Thoracic aorta (tissue), 2 donors: ENCODE results near the gene AGPAT3. TPM values are rescaled to one million over a fixed set of nuclear protein-coding genes. Genes with fewer than 3 reads are reported as not detected.

Experiments used
- ATAC-seq: fragments of 150-250 bp; one replicate; pipeline ENCODE4 v1.8.0; 2017; ENCODE audit warnings: low read depth; ENCODE audit not compliant: insufficient number of reproducible peaks, low FRiP score
- DNase-seq: peaks from one replicate; pipeline ENCODE4 v3.0.0-alpha.2; 2020; ENCODE audit warnings: low spot score
- H3K27ac ChIP-seq, 2 donors: fragments of 200-600 bp; sonication (generic); 1 replicate in 1 of 2; 2 replicates in 1 of 2; pipeline ENCODE4 v1.5.1; 2016; ENCODE audit warnings: mild to moderate bottlenecking in 2 of 2, moderate library complexity in 2 of 2
- H3K27me3 ChIP-seq: fragments of 200-600 bp; sonication (generic); replicated peaks from 2 replicates; pipeline ENCODE4 v1.6.0; 2016; ENCODE audit warnings: mild to moderate bottlenecking; ENCODE audit not compliant: insufficient read depth
- H3K36me3 ChIP-seq: fragments of 200-600 bp; sonication (generic); one replicate; pipeline ENCODE4 v1.5.1; 2016
- H3K4me1 ChIP-seq, 2 donors: fragments of 200-600 bp; sonication (generic); 1 replicate in 1 of 2; 2 replicates in 1 of 2; pipeline versions ENCODE4 v1.5.1 to v1.6.0; 2016; ENCODE audit warnings: low read depth in 2 of 2, mild to moderate bottlenecking in 1 of 2; ENCODE audit not compliant: control insufficient read depth in 1 of 2
- H3K4me3 ChIP-seq: fragments of 200-600 bp; sonication (generic); 2 replicates; pipeline ENCODE4 v1.5.1; 2016; ENCODE audit warnings: mild to moderate bottlenecking
- H3K9me3 ChIP-seq: fragments of 200-600 bp; sonication (generic); 2 replicates; pipeline ENCODE4 v1.5.1; 2016
- CTCF ChIP-seq: fragments of 200-600 bp; sonication (generic); IDR thresholded peaks from one replicate; pipeline ENCODE4 v1.5.1; 2019; ENCODE audit warnings: antibody characterized with exemption
- total RNA-seq, 2 donors: library from RNA; depleted of rRNA; stranded (reverse); fragments of >200 nt; gene quantifications; one replicate each; pipeline versions ENCODE4 v1.1.0 to v1.2.3, GENCODE V29; 2016

The AGPAT3 gene
- total RNA-seq, 2 donors from 2014 or later, result 32.8 to 37.9 TPM

- H3K27me3 ChIP-seq, result no peaks in the 10 kb centered on the region
- no peaks in the 10 kb centered on the region for H3K4me1 ChIP-seq
- no peak for ATAC-seq
- H3K4me3 ChIP-seq, result no peak overlapping the region
- TF ChIP-seq CTCF, result no peak
- DNase-seq, result no peak
- H3K27ac ChIP-seq, result no peak overlapping the region
- no peaks in the 10 kb centered on the region for H3K9me3 ChIP-seq
- H3K36me3 ChIP-seq, result no peaks in the 10 kb centered on the region
Observed at GRCh38 chr21:43992121-43992520, 127.1 kb downstream of the AGPAT3 start.

GRCh38 chr21:43993420-43993934, 128.5 kb downstream of the AGPAT3 start:
- no peak overlapping the region for H3K4me3 ChIP-seq
- H3K9me3 ChIP-seq, result no peaks in the 10 kb centered on the region
- DNase-seq, result no peak
- H3K4me1 ChIP-seq, result no peaks in the 10 kb centered on the region
- H3K36me3 ChIP-seq, result no peaks in the 10 kb centered on the region
- no peak for ATAC-seq
- H3K27me3 ChIP-seq, result no peaks in the 10 kb centered on the region
- TF ChIP-seq CTCF, result no peak
- H3K27ac ChIP-seq, result no peak overlapping the region

GRCh38 chr21:43994085-43994484, 129.1 kb downstream of the AGPAT3 start:
- no peak for ATAC-seq
- H3K27me3 ChIP-seq, result no peaks in the 10 kb centered on the region
- TF ChIP-seq CTCF, result no peak
- H3K4me1 ChIP-seq, result no peaks in the 10 kb centered on the region
- H3K27ac ChIP-seq, result no peak overlapping the region
- DNase-seq, result no peak
- no peaks in the 10 kb centered on the region for H3K36me3 ChIP-seq
- H3K4me3 ChIP-seq, result no peak overlapping the region
- no peaks in the 10 kb centered on the region for H3K9me3 ChIP-seq

GRCh38 chr21:43994646-43995045, 129.6 kb downstream of the AGPAT3 start:
- Histone ChIP-seq H3K27ac (no peak overlapping the region), H3K4me1 (no peaks in the 10 kb centered on the region), H3K36me3 (no peaks in the 10 kb centered on the region), H3K4me3 (no peak overlapping the region), H3K9me3 (no peaks in the 10 kb centered on the region), H3K27me3 (no peaks in the 10 kb centered on the region)
- DNase-seq, result no peak
- ATAC-seq, result no peak
- TF ChIP-seq CTCF, result no peak

GRCh38 chr21:43995521-43996105, 130.6 kb downstream of the AGPAT3 start:
- no peak for ATAC-seq
- Histone ChIP-seq H3K4me1 (no peaks in the 10 kb centered on the region), H3K27ac (no peak overlapping the region), H3K27me3 (no peaks in the 10 kb centered on the region), H3K9me3 (no peaks in the 10 kb centered on the region), H3K4me3 (no peak overlapping the region), H3K36me3 (no peaks in the 10 kb centered on the region)
- no peak for DNase-seq
- no peak for TF ChIP-seq CTCF
